Measurements from ENCODE around the gene NKX1-1.

NKX1-1 gene

GRCh38 chr4:1385373-1386340 is 20.6 kb downstream of the NKX1-1 start:
- no peak for DNase-seq

DNA sequence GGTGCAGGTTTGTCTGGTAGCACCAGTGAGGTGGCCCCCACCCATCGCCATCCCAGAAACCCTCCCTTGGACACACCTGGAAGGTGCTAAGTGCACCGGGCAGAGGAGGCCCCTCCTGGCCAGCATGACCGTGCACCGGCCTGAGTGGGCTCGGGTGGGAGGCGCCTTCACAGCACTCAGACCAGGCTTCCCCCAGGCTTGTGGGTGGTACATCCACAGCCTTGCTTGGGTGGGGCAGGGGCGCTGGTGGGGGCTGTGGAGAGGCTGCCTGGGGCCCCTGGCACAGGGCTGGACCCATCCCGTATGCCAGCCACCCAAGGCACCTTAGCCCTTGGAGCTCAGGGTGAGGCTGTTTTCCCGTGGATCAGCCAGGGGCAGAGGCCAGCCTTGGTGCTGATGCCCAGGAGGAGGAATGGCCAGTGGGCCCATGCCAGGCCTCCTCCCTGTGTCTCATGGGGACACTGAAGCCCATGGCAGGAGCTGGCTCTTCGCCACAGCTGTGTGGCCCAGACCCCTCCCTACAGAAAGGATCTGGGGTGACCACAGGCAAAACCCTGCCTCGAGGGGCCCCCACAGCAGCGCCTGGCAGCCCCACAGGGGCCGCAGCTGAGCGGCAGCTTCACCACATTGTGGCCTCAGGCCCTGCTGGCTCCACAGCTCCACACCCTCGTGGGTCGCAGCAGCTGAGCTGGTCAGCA is 21.4 kb downstream of the NKX1-1 start:
- no peak for DNase-seq

DNA sequence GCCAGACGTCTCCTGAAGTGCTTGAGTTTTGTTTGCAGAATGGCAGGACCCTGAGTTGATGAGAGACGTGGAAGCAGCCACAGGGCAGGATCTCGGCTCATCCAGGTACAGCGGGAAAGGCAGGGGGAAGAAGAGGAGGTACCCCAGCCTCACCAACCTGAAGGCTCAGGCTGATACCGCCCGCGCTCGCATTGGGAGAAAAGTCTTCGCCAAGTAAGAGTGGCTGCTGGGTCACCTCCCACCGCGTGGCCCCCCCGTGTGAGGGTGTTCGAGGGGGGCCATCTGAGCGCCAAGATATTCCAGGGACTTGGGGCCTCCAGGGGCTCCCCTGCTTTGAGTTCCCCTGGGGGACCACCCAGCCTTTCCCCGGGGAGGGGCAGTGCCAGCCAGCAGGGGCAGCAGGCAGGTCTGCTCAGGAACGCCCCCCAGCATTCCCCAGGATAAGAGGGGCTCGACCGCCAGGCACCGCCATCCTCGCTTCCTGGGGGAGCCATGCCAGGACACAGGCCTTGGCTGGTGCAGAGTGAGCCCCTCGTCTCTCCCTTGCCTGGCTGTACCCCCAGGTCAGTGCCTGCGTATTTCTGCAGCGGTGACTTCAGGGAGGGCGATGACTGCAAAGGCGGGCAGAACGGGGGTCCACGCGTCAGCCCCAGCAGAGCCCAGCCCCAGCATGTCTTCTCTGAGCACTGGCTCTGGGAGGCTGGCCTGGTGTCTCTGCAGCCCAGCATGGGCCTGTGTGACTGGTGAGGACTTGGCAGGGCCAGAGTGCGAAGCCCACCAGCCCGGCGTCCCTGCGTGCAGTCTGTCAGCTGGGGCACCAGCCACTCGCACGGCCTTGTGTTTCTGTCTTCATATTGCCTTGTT is 22.3 kb downstream of the NKX1-1 start:
- DNase-seq, result no peak

GRCh38 chr4:1382776-1383727 is 23.2 kb downstream of the NKX1-1 start:
- no peak for DNase-seq

- DNase-seq, result no peak
These were observed 24.2 kb downstream of the NKX1-1 start for GRCh38 chr4:1381944-1382541.

DNA sequence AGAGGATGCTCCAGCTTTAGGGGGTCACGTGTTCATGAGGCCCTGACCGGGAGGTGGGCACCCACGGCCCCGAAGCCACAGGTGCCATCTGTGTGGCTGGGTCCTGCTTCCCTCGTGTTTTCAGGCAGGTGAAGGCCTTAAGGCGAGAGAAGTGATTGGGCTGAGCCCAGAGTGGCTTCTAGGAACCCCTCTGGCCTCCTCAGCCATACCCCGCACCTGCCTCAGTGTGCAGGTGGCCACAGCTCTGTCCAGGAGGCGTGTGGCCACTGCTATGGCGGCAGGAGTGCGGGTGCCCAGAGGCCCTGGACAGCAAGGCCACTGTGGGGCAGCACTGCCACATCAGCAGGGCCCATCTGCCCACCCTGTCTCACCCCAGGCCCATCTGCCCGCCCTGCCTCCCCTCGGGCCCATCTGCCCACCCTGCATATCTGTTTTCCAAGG is 25.0 kb downstream of the NKX1-1 start:
- no peak for DNase-seq

- DNase-seq, result no peak
These were observed 25.7 kb downstream of the NKX1-1 start for GRCh38 chr4:1380368-1381151.

DNA sequence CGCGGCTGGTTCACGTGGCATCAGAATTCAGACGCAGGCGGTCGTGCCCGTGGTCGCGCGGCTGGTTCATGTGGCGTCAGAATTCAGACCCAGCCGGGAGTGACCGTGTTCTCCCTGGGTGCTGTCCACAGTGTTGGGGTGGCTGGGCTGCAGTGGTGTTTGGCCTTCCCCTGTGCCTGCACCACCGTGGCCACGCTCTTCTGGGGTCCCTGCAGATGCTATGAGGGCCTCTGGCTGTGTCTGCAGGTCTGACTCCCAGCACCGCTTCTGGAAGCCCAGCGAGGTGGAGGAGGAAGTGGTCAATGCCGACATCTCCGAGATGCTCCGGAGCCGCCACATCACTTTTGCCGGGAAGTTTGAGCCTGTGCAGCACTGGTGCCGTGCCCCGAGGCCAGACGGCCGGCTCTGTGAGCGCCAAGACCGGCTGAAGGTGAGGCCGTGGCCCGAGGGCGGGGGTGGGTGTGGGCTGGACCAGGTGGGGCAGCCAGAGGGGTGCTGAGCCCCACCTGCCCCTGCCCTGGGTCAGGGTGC is 26.4 kb downstream of the NKX1-1 start:
- no peak for DNase-seq

DNA sequence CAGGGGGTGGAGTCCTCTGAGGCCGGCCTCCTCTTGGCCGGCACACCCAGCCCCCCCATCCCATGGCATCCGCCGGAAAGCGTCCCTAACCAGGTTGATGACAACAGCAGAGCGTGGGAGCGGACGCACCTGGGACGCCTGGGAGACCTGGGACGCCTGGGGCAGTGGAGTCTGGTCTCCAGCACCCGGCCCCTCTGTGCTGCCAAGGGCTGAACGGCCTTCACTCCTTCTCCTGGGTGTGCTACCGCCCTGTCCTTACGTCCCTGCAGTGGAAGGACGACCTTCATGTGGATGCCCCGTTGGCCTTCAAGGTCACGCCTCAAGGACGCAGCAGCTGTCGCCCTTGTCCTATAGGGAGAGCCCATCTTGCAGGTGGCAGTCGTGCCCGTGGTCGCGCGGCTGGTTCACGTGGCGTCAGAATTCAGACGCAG is 26.9 kb downstream of the NKX1-1 start:
- no peak for DNase-seq

GRCh38 chr4:1378559-1379231 is 27.5 kb downstream of the NKX1-1 start:
- no peak for DNase-seq

DNA sequence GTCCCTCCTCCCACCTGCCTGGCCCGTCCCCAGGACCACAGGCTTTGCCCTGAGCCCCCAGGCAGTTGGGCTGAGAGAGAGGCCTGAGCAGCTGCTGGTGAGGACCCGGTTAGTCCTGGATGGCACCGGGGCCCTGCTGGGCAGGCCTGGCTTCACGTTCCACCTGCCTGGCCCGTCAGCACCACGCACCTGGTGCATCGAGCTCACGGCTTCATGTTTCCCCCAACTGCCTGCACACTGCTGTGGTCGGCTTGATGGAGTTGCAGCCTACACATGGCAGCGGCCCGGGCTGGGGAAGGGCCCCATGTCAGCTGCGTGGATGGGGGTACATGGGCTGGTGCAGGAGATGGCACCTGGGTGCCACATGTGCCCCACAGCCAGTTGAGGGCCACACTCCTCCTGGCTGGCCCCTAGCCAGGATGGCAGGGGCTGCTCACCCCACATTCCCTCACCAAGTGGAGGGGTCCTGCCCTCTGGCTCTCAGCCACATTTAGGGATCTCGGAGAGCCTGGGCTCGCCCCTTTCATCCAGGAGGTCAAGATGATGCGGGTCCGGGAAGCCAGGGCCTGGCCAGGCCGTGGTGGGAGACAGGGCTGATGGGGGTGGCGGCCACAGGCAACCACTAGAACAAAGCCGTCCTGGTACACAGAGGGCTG is 28.5 kb downstream of the NKX1-1 start:
- no peak for DNase-seq

- DNase-seq, result no peak
These were observed 29.2 kb downstream of the NKX1-1 start for GRCh38 chr4:1376841-1377605.

DNA sequence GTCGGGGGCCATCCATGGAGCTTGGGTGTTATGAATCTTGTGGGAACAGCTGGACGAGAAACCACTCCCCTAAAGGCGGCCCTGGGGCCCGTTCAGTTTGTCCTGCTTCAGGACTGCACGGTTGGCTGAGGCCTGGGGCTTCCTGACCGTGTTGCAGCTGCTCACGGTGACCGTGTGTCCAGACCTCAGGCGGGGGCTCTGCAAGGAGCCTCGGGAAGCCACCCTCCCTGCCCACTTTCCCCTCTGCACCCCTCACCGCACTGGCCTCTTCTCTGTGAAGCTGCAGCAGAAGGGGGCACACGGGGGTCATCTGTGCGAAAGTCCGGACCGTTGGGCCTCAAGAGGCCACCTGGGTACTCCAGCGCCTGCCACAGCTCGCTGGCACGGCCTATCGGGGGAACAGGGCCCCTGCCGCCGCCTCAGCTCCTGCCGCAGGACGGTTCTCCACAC is 29.8 kb downstream of the NKX1-1 start:
- DNase-seq, result no peak

DNA sequence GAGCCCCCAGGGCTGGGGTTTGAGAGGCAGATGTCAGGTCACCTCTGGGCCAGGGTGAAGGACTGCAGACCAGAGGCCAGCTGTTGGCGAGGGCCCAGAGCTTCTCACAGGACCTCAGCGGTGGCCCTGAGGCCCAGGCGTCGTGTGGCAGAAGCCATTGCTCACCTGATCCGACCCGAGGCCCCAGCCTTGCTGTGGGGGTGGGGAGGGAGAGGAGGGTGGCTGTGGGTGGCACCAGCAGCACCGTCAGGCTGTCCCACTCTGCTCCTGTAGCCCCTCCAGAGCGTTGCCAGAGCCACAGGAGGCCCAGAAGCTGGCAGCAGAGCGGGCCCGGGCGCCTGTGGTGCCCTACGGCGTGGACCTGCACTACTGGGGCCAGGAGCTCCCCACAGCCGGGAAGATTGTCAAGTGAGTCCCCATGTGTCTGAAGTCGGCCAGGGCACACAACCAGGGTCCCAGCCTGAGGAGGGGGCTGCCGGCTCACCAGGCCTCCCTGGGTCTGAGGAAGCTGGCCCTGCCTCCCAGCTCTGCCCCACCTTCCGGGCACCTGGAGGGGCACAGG is 30.4 kb downstream of the NKX1-1 start:
- DNase-seq, result no peak

DNA sequence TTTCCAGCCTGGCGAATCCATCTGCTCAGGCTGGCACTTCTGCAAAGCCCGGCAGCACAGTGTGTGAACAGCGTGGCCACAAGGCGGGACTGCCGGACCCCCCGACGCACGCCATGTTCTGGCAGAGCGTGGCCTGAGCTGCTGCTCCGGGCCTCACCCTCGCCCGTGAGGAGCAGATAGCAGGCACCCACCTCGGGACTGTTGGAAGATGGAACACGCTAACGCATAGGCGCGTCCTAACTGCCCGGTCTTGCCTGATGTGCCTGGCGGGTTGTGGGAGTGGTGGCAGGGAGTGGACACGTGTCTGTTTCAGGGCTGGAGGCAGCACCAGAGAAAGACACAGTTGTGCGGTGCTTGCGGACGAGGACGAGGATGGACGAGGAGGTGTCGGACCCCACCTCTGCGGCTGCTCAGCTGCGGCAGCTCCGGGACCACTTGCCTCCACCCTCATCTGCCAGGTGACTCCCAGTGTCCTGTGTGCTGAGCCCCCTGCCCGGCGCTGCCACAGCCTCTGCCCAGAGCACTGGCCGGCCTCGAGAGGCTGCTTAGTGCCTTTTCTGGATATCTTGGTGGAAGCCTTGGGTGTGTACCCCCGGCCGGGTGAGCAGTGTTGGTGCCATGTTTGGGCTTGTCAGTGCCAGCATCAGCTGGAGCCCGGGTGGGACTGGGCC is 31.1 kb downstream of the NKX1-1 start:
- DNase-seq, result no peak

DNA sequence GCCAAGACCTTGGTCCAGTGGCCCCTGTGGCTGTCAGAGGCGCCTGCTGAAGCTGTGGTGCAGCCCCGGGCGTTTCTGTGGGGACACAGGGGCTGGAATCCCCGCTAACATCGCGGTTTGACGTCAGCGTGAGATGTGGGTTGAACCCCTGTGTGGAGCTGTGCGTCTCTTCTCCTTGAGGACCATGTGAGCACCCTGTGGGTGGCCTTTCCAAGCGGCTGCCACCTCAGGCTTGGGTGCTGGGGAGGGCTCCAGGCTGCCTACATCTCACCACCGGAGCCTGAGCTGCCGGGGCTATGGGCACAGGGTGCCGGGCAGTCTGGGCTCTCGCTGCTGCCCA is 31.6 kb downstream of the NKX1-1 start:
- no peak for DNase-seq

All from fibroblast of skin of scalp (primary cell).